ENCODE results near the gene ARHGAP18.

Gene ARHGAP18

GRCh38 chr6:129670634-129671033, 39.3 kb downstream of the ARHGAP18 start:
- DNase-seq (ENCODE audit: low read depth in 2 of 2), result no peak

GRCh38 chr6:129667621-129668020, 42.4 kb downstream of the ARHGAP18 start:
- no peak for DNase-seq (ENCODE audit: low read depth in 2 of 2)

GRCh38 chr6:129667034-129667433, 42.9 kb downstream of the ARHGAP18 start:
- no peak for DNase-seq (ENCODE audit: low read depth in 2 of 2)

GRCh38 chr6:129665555-129665954, 44.4 kb downstream of the ARHGAP18 start:
- no peak for DNase-seq (ENCODE audit: low read depth in 2 of 2)

- no peak for DNase-seq (ENCODE audit: low read depth in 2 of 2)
Observed at GRCh38 chr6:129663531-129663930, 46.4 kb downstream of the ARHGAP18 start.

GRCh38 chr6:129662980-129663431, 47.0 kb downstream of the ARHGAP18 start:
- DNase-seq (ENCODE audit: low read depth in 2 of 2), result no peak

GRCh38 chr6:129662406-129662766, 47.6 kb downstream of the ARHGAP18 start:
- DNase-seq (ENCODE audit: low read depth in 2 of 2), result no peak

- DNase-seq (ENCODE audit: low read depth in 2 of 2), result no peak
Observed at GRCh38 chr6:129661536-129662405, 48.2 kb downstream of the ARHGAP18 start.

- no peak for DNase-seq (ENCODE audit: low read depth in 2 of 2)
Observed at GRCh38 chr6:129660346-129660676, 49.7 kb downstream of the ARHGAP18 start.

GRCh38 chr6:129659590-129660345, 50.2 kb downstream of the ARHGAP18 start:
- DNase-seq (ENCODE audit: low read depth in 2 of 2), result no peak

- DNase-seq (ENCODE audit: low read depth in 2 of 2), result no peak
Observed at GRCh38 chr6:129659167-129659566, 50.8 kb downstream of the ARHGAP18 start.

- no peak for DNase-seq (ENCODE audit: low read depth in 2 of 2)
Observed at GRCh38 chr6:129657483-129657882, 52.5 kb downstream of the ARHGAP18 start.

- DNase-seq (ENCODE audit: low read depth in 2 of 2), result no peak
Observed at GRCh38 chr6:129655334-129655733, 54.6 kb downstream of the ARHGAP18 start.

- no peak for DNase-seq (ENCODE audit: low read depth in 2 of 2)
Observed at GRCh38 chr6:129653746-129654145, 56.2 kb downstream of the ARHGAP18 start.

GRCh38 chr6:129653229-129653628, 56.7 kb downstream of the ARHGAP18 start:
- no peak for DNase-seq (ENCODE audit: low read depth in 2 of 2)

- no peak for DNase-seq (ENCODE audit: low read depth in 2 of 2)
Observed at GRCh38 chr6:129651291-129651691, 58.7 kb downstream of the ARHGAP18 start.

GRCh38 chr6:129648819-129649491, 61.0 kb downstream of the ARHGAP18 start:
- no peak for DNase-seq (ENCODE audit: low read depth in 2 of 2)

- no peak for DNase-seq (ENCODE audit: low read depth in 2 of 2)
Observed at GRCh38 chr6:129647044-129647443, 62.9 kb downstream of the ARHGAP18 start.

GRCh38 chr6:129646642-129647041, 63.3 kb downstream of the ARHGAP18 start:
- DNase-seq (ENCODE audit: low read depth in 2 of 2), result no peak

- DNase-seq (ENCODE audit: low read depth in 2 of 2), result no peak
Observed at GRCh38 chr6:129645830-129646579, 64.0 kb downstream of the ARHGAP18 start.

GRCh38 chr6:129645106-129645829, 64.7 kb downstream of the ARHGAP18 start:
- no peak for DNase-seq (ENCODE audit: low read depth in 2 of 2)

Data from activated CD4-positive, alpha-beta T cell treated with anti-CD3 and anti-CD28 coated beads for 24 hours (primary cell).